Stimulated activated CD4-positive, alpha-beta T cell treated with anti-CD3 and anti-CD28 coated beads, Interleukin-2, amount 100 ng/mL, for 48 hours (primary cell): ENCODE data around the gene ANTXR2.
A peak's percentile ranks its signal among the peaks of the same experiment; 100 is the strongest.
"Not testable (repeated sequence)": the region's sequence is repeated elsewhere in the genome, so short reads cannot be mapped to it uniquely, and the experiment has no call there.

Experiments
- DNase-seq, 2 donors: peaks; one replicate each; pipeline ENCODE4 v3.0.0-alpha.2; 2020

Gene ANTXR2

GRCh38 chr4:80072744-80073472 is at the start of gene ANTXR2:
Gene ANTXR2, minus strand, starts transcription at chr4:80073229. Its CDS starts 669 bp downstream, at chr4:80072560.
- DNase-seq: peak in 1 of 2 donors; percentile 50

GRCh38 chr4:80121815-80122214 is 48.8 kb upstream of the ANTXR2 start:
- not testable (repeated sequence) for DNase-seq

GRCh38 chr4:80119620-80120019 is 46.6 kb upstream of the ANTXR2 start:
- DNase-seq: not testable (repeated sequence)

DNA sequence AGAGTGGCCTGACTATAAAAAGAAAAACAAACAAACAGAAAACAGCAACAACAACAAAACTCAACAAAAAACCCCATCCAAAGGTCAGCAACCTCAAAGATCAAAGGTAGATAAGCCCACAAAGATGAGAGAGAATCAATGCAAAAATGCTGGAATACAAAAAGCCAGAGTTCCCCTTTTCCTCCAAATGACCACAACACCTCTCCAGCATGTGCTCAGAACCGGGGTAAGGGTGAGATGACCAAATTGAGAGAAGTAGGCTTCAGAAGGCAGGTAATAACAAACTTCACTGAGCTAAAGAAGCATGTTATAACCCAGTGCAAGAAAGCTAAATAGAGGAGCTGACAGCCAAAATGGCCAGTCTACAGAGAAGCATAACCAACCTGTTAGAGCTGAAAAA is 43.5 kb upstream of the ANTXR2 start:
- no peak for DNase-seq

GRCh38 chr4:80115368-80116181 is 42.5 kb upstream of the ANTXR2 start:
- DNase-seq: no peak

- DNase-seq: no peak
Measured at GRCh38 chr4:80114732-80115265, 41.8 kb upstream of the ANTXR2 start.

DNA sequence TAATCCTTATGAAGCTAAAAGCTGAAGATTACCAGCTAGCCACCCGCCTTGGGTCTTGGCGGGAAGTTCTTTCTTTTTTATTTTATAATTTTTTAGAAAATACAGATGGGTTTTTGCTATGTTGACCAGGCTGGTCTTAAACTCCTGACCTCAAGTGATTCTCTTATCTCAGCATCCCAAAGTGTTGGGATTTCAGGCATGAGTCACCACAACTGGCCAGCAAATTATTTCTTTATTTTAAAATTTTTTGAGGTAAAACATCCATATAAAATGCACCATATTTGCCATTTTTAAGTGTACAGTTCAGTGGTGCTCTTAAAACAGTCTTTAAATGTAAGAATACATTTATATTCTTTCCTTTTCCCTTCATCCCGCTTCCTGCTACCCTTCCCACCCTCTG is 40.6 kb upstream of the ANTXR2 start:
- no peak for DNase-seq

GRCh38 chr4:80112236-80112635 is 39.2 kb upstream of the ANTXR2 start:
- DNase-seq: no peak

DNA sequence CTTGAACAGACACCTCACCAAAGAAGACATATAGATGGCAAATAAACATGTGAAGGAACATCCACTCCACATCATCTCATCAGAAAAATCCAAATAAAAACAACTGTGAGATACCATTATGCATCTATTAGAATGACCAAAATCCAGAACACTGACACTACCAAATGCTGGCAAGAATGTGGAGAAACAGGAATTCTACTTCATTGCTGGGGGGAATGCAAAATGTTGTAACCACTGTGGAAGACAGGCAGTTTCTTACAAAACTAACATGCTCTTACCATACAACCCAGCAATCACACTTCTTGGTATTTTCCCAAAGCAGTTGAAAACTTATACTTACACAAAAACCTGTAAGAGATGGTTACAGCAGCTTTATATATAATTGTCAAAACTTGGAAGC is 38.2 kb upstream of the ANTXR2 start:
- no peak for DNase-seq

DNA sequence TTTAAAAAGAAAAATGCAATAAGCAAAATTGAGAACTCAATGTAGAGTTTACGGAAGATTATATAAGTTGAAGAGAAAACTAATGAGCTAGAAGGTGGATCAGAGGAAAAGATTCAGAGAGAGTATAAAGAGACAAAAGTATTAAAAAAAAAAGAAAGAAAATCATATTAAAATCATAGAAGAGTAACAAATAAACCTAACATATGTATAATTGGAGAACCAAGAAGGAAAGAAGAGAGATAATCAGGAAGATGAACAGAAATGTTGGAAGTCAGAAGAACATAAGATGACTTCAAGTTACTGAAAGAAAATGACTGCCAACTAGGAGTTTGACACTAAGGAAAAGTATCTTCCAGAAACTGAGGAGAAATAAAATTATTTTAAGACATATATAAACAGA is 34.3 kb upstream of the ANTXR2 start:
- DNase-seq: no peak

GRCh38 chr4:80104927-80105326 is 31.9 kb upstream of the ANTXR2 start:
- no peak for DNase-seq

GRCh38 chr4:80103629-80104028 is 30.6 kb upstream of the ANTXR2 start:
- no peak for DNase-seq

DNA sequence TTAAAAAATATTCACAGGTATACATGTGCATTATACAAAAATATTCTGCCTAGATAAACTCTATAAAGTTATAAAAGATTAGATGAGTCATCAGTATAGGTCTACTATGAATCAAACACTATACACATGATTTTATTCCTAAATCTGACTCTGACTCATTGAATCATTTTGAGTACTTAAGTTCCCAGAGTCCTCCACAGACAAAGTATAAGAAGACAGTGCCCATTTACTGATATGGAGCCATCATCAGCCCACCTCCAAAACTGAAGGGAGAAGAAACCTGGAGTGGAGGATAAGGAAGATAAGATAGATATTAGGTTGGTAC is 28.7 kb upstream of the ANTXR2 start:
- no peak for DNase-seq

DNA sequence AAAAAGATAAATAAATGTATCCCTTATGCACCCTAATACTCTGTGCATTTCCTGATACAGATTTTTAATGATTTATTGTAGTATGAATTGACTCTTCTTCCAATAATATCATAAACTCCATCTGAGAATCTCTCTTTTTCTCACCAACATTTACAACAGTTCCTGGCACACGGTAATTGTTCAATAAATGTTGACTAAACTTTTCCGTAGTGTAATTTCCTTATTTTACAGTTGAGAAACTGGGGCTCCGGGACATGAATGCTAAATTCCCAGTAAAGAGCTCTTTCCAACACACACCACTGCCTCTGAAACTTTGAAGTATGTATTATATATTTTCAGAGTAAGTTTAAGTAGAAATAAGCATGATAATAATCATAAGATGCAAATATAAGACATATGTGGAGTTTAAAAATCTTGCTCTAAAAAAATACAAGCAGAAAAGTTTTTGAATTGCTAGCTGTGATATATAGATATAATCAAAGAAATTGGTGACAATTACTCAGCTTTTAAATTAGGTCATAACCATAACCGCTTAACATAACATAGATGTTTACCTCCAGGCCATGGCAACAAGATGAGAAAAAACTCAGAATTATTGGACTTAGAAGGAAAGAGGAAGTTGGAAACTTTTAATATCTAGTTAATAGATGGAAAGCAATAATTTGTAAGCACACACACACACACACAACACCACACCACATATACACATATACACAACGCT is 28.2 kb upstream of the ANTXR2 start:
- DNase-seq: no peak

DNA sequence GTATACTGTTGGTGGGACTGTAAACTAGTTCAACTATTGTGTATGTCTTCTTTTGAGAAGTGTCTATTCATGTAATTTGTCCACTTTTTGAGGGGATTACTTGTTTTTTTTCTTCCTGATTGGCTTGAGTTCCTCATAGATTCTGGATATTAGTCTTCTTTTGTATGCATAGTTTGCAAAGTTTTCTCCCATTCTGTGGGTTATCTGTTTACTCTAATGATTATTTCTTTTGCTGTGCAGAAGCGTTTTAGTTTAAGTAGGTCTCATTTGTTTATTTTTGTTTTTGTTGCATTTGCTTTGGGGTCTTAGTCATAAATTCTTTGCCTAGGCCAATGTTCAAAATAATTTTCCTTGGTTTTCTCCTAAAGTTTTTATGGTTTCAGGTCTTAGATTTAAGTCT is 26.6 kb upstream of the ANTXR2 start:
- no peak for DNase-seq

- DNase-seq: no peak
Measured at GRCh38 chr4:80098635-80099034, 25.6 kb upstream of the ANTXR2 start.

DNA sequence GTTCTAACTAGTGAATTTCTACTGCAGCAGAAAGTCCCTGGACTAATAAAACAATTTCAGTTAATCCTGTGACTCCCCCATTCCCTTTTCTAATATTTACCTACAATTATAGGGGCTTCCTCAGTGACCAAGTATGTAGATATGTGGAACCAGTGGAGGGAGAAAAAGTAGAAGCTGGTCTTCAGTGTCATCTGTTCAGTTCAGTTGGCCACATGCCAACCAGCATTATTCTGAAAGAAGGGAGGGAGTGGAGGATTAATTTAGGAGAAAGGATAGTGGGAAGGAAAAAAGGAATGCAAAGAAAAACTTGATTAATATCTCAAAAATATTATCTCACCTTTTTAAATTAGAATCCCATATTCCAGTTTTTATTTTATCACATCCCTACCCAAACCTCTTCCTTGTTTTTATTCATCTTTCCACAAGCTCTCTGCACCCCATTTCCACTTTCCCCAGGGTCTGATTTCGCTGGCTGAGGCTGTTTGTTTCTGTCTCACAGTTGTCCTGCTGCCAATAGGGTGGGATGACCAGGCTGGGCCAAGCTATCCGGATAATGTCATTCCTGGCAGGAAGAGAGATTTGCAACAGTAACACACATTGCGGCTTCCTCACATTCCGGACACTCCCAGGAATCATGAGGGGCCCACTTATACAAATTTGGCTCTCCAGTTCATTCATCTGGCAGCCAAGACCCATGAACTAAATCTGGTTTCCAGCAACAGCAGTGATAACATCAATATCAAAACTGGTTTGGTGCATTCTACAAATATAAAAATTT is 24.6 kb upstream of the ANTXR2 start:
- DNase-seq: no peak

DNA sequence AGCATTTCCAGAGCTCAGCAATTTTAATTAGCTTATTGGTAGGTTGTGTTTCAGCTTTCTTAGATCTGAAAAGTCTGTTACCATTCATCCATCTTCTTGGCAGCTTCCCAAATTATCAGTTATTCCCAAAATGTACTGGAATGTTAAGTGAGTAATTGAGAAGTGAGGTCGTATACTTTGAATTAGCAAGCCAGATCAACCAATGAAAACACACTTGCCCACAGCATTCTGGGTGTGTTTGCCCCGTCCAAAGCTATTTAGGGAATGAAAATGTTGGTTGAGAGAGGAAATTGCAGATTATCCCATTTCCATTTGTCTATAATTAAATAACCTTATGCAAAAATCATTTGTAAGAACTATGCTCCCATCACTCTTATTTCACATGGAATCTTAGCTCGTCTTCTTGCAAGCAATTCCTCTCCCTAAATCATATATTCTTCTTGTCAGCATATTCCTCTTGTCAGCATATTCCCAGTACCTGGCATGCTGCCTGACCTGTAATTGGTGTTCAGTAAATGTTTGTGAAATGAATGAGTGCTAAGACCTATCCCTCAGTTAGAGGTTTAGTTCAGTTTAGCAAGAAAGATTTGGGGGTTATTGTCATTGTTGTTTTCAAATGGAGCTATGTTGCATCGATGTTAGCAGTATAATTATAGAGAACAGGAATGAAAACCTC is 23.3 kb upstream of the ANTXR2 start:
- DNase-seq: no peak

DNA sequence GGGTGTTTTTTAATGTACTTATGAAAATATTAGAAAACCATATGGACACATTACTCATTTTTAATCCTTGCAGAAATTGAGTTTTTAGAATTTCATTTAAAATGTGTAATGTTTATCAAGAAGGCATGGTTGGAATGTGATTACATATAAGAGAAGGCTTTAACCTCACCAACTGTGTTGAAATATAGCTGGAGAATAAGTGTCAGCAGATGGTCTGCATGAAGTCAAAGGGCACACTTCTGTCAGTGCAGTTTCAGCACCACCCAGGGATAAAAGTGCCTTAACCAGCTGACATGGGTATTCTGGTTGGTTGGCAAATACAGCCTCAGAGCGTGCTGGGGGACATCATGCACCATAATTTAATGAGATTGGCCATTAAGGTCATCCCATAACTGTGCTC is 21.2 kb upstream of the ANTXR2 start:
- DNase-seq: no peak

DNA sequence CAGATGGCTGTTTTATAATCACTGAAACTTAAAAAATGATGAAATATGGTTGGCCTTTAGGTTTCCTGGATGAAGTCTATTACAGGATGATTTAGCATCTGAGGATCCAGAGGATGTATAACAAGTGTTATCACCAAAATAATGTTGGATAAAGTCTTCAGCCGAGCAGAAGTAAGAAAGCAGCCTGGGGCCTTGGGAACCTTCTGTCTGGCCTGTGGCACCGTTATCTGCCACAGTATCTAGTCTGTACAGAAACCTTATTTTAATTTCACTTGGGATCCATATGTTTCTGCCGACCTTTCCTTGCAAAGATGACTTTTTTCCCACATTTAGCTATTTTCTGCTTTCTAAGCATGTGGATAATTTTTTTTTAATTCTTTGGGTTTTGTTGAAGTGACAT is 20.5 kb upstream of the ANTXR2 start:
- DNase-seq: no peak

- DNase-seq: no peak
Measured at GRCh38 chr4:80092847-80093246, 19.8 kb upstream of the ANTXR2 start.

GRCh38 chr4:80092088-80092487 is 19.1 kb upstream of the ANTXR2 start:
- no peak for DNase-seq
